HepG2 (cell line): ENCODE results near the gene PKP1. TPM values are rescaled to one million over a fixed set of nuclear protein-coding genes. Genes with fewer than 3 reads are reported as not detected.

Source experiments
- ATAC-seq: fragments of 200-7000 bp; cut with Tn5 transposase; 3 replicates; pipeline ENCODE4 v1.9.1; 2020; ENCODE audit warnings: mild to moderate bottlenecking, moderate library complexity
- BruUV-seq: library from RNA; stranded (reverse); fragments of 400-500 nt; replicated peaks from 2 replicates; lab custom pipeline; 2021; lab: Mats Ljungman, UMichigan
- CTCF ChIA-PET: fragments of 300-600 bp; formaldehyde crosslinking; extraction: SDS; loops from one replicate; lab custom pipeline; 2021; ENCODE audit warnings: low total read pairs, inconsistent platforms, low intra/inter-chr PET ratio; lab: Yijun Ruan, JAX
- POLR2A ChIA-PET: fragments of 350-600 bp; sonication (Branson Sonifier 250); formaldehyde crosslinking; loops from one replicate; lab custom pipeline; 2020; ENCODE audit warnings: antibody characterized with exemption, inconsistent platforms; lab: Yijun Ruan, JAX
- DNase-seq: peaks from one replicate; pipeline ENCODE4 v3.0.0-alpha.2; 2015; ENCODE audit warnings: low spot score
- FAIRE-seq: peaks from 3 replicates; lab custom pipeline; 2011; peaks lifted over from hg19 to GRCh38; lab: Jason Lieb, UNC
- H2AFZ ChIP-seq: one replicate; pipeline ENCODE4 v1.6.1; 2011; ENCODE audit warnings: low read length, inconsistent platforms
- H3K27ac ChIP-seq: fragments of 300-600 bp; 3 replicates; pipeline ENCODE4 v1.8.0; 2011; ENCODE audit warnings: mixed run types, mild to moderate bottlenecking, mixed read lengths, low read length, inconsistent platforms; ENCODE audit not compliant: insufficient read depth; ENCODE audit errors: extremely low read length
- H3K27me3 ChIP-seq, 2 experiments: fragments of 200-600 bp in 1 of 2; 2 replicates in 1 of 2; 3 replicates in 1 of 2; pipeline versions ENCODE4 v1.6.0 to v1.8.0; 2011; ENCODE audit warnings: low read length in 2 of 2, mild to moderate bottlenecking in 2 of 2, moderate library complexity in 2 of 2, inconsistent platforms in 1 of 2; ENCODE audit not compliant: insufficient read depth in 2 of 2, control insufficient read depth in 1 of 2
- H3K36me3 ChIP-seq, 2 experiments: fragments of 200-600 bp in 1 of 2; replicated peaks in 1 of 2; 2 replicates in 1 of 2; 3 replicates in 1 of 2; pipeline versions ENCODE4 v1.5.1 to v1.8.0; 2011; ENCODE audit warnings: low read length in 2 of 2, inconsistent platforms in 1 of 2; ENCODE audit not compliant: insufficient read depth in 2 of 2, control insufficient read depth in 1 of 2
- H3K4me1 ChIP-seq: 2 replicates; pipeline ENCODE4 v1.5.1; 2012; ENCODE audit warnings: low read length, inconsistent platforms; ENCODE audit not compliant: insufficient read depth
- H3K4me2 ChIP-seq: 2 replicates; pipeline ENCODE4 v1.6.0; 2011; ENCODE audit warnings: low read depth, low read length, inconsistent platforms
- H3K4me3 ChIP-seq, 3 experiments: fragments of 200-600 bp in 1 of 3; sonication (generic), shearing (Covaris generic) in 1 of 3; replicated peaks in 1 of 3; 2 replicates each; pipeline ENCODE4 v1.5.1; 2011 to 2016; ENCODE audit warnings: low read length in 3 of 3, inconsistent platforms in 2 of 3, low read depth in 2 of 3, mild to moderate bottlenecking in 2 of 3, control low read depth in 1 of 3, mixed read lengths in 1 of 3; ENCODE audit not compliant: insufficient read depth in 1 of 3
- H3K79me2 ChIP-seq: one replicate; pipeline ENCODE4 v1.6.1; 2011; ENCODE audit warnings: low read length, inconsistent platforms; ENCODE audit not compliant: insufficient read depth
- H3K9ac ChIP-seq: 2 replicates; pipeline ENCODE4 v1.6.0; 2011; ENCODE audit warnings: mild to moderate bottlenecking, low read depth, low read length, inconsistent platforms; ENCODE audit not compliant: insufficient read depth
- H3K9me3 ChIP-seq: 2 replicates; pipeline ENCODE4 v1.5.1; 2012; ENCODE audit warnings: mild to moderate bottlenecking, low read length
- H4K20me1 ChIP-seq: 2 replicates; pipeline ENCODE4 v1.6.0; 2011; ENCODE audit warnings: inconsistent platforms, mild to moderate bottlenecking, low read length, moderate library complexity; ENCODE audit not compliant: insufficient read depth
- AGO1 ChIP-seq: fragments of 200-400 bp; formaldehyde crosslinking; IDR thresholded peaks from 2 replicates; pipeline ENCODE4 v1.6.1; 2017; ENCODE audit warnings: mild to moderate bottlenecking, low read depth, low read length, moderate library complexity; ENCODE audit not compliant: poor library complexity, severe bottlenecking
- AGO2 ChIP-seq: fragments of 200-400 bp; formaldehyde crosslinking; optimal IDR thresholded peaks from 2 replicates; pipeline ENCODE3; 2017; ENCODE audit warnings: mild to moderate bottlenecking, low read depth, low read length, moderate library complexity
- AKAP8 ChIP-seq: sonication (generic); formaldehyde crosslinking; IDR thresholded peaks from 2 replicates; pipeline ENCODE4 v1.5.1; 2020; ENCODE audit warnings: mild to moderate bottlenecking, missing genetic modification reagents
- ARNTL ChIP-seq: sonication (generic); formaldehyde crosslinking; IDR thresholded peaks from 2 replicates; pipeline ENCODE4 v1.4.0; 2020; ENCODE audit warnings: mild to moderate bottlenecking, missing genetic modification reagents
- CREM ChIP-seq, 2 experiments: sonication (generic) in 1 of 2; formaldehyde crosslinking in 1 of 2; IDR thresholded peaks; 2 replicates each; pipeline versions ENCODE4 v1.4.0 to v1.6.1; 2016 to 2020; ENCODE audit warnings: antibody characterized with exemption in 1 of 2, mild to moderate bottlenecking in 1 of 2, missing genetic modification reagents in 1 of 2
- DPF2 ChIP-seq: sonication (generic); formaldehyde crosslinking; IDR thresholded peaks from 2 replicates; pipeline ENCODE4 v1.4.0; 2020; ENCODE audit warnings: mild to moderate bottlenecking, low read depth, missing genetic modification reagents, borderline replicate concordance
- HHEX ChIP-seq: IDR thresholded peaks from 2 replicates; pipeline ENCODE4 v1.6.1; 2016; ENCODE audit warnings: control low read depth
- KDM2A ChIP-seq: sonication (generic); formaldehyde crosslinking; IDR thresholded peaks from 2 replicates; pipeline ENCODE4 v1.4.0; 2020; ENCODE audit warnings: low read depth, missing genetic modification reagents, borderline replicate concordance
- MBD4 ChIP-seq: IDR thresholded peaks from 2 replicates; pipeline ENCODE4 v1.6.1; 2012; ENCODE audit warnings: low read length, inconsistent platforms, borderline replicate concordance
- MEIS1 ChIP-seq: sonication (generic); formaldehyde crosslinking; IDR thresholded peaks from 2 replicates; pipeline ENCODE4 v1.9.0; 2021; ENCODE audit warnings: mild to moderate bottlenecking, missing genetic modification reagents, moderate library complexity, borderline replicate concordance
- POLR2A ChIP-seq, 2 experiments: IDR thresholded peaks; 2 replicates each; pipeline ENCODE4 v1.6.1; 2011; ENCODE audit warnings: low read depth in 2 of 2, low read length in 2 of 2, mild to moderate bottlenecking in 1 of 2, moderate library complexity in 1 of 2; ENCODE audit not compliant: insufficient read depth in 1 of 2
- POLR2AphosphoS2 ChIP-seq: IDR thresholded peaks from 2 replicates; pipeline ENCODE4 v1.6.1; 2011; ENCODE audit warnings: low read depth, low read length, improper control_type of control experiment
- PRMT3 ChIP-seq: sonication (generic); formaldehyde crosslinking; IDR thresholded peaks from 2 replicates; pipeline ENCODE4 v1.8.1; 2022; ENCODE audit warnings: low read depth, mild to moderate bottlenecking, moderate library complexity, missing genetic modification reagents, borderline replicate concordance
- TBX2 ChIP-seq: sonication (generic); formaldehyde crosslinking; IDR thresholded peaks from 2 replicates; pipeline ENCODE4 v1.5.0; 2020; ENCODE audit warnings: missing genetic modification reagents, mild to moderate bottlenecking, borderline replicate concordance
- TCF7 ChIP-seq: sonication (generic); IDR thresholded peaks from 2 replicates; pipeline ENCODE4 v1.6.1; 2016; ENCODE audit warnings: antibody characterized with exemption, low read depth
- ZFP36 ChIP-seq: fragments of 150-350 bp; IDR thresholded peaks from 2 replicates; pipeline ENCODE4 v1.6.1; 2018; ENCODE audit warnings: borderline replicate concordance, low read length, low read depth; ENCODE audit not compliant: partially characterized antibody
- ZFX ChIP-seq: sonication (generic); formaldehyde crosslinking; IDR thresholded peaks from 2 replicates; pipeline ENCODE4 v1.4.0; 2020; ENCODE audit warnings: mild to moderate bottlenecking, low read depth, missing genetic modification reagents, moderate library complexity
- WGBS: methylation state at CpG from one replicate; pipeline ENCODE4 v1.1.6; 2017; ENCODE audit warnings: low lambda C conversion rate; 5-methylcytosine and 5-hydroxymethylcytosine counted together
- in situ Hi-C: cut with HindIII; loops from 2 replicates; pipeline ENCODE4 v1.10.0; 2017; ENCODE audit warnings: low pct_unique_long_range_greater_than_20kb; ENCODE audit not compliant: extremely low pct_ligation_motif_present
- intact Hi-C: fragments of 100-400 bp; cut with micrococcal nuclease; formaldehyde crosslinking; loops from one replicate; pipeline ENCODE4 v1.10.0; 2022; ENCODE audit not compliant: unreplicated experiment
- polyA plus RNA-seq, 8 experiments: library from polyadenylated mRNA; depleted of rRNA in 3 of 8; stranded (reverse) in 7 of 8; unstranded in 1 of 8; fragments of >200 nt; fragmentation: Illumina TruSeq in 4 of 8; extraction: Trizol in 4 of 8; gene quantifications; 2 replicates each; pipeline versions ENCODE4 v1.2.1 to v1.2.3, GENCODE V29; 2011 to 2016; ENCODE audit warnings: low read depth in 4 of 8, missing spikeins in 1 of 8, mixed read lengths in 1 of 8; ENCODE audit not compliant: insufficient read depth in 1 of 8
- total RNA-seq, 5 experiments: library from RNA; depleted of rRNA; stranded (reverse); fragments of >200 nt; fragmentation: Illumina TruSeq; extraction: Trizol; gene quantifications; 2 replicates each; pipeline ENCODE4 v1.2.3, GENCODE V29; 2016; ENCODE audit warnings: low read depth in 1 of 5
- TF ChIP-seq, protein P1 (sequence below): IDR thresholded peaks from 2 replicates; pipeline ENCODE4 v1.6.1; 2016; ENCODE audit warnings: missing biosample characterization, missing genetic modification reagents, low read depth

Gene PKP1
- total and polyA plus RNA-seq, 2 of the 13 experiments (the other 11 are each of a cell fraction or from before 2014, with no cell fraction given): not detected

DNA sequence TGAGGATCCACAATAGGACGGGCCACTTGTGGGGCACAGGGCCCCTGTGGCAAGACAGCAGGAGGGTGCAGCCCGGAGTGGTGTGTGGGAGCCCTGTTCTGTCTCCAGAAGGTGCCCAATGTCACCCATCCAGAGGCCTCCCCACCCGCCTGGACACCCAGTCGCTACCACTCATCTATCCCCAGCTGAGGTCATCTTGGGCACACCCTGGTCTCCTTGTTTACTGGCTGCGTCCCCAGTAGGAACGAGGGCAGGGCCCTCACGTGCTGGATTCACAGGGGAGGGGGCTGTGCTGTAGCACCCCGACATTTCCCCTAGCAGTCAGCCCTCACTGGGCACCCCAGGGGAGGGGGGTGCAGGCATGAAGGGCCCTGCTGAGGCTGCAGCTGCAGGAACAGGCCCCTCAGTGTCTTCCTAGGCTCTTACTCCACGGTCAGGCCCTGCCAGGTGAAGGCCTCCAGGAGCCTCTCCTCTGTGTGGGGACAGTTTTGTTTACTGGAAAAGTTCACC, 96.5 kb downstream of the PKP1 start:
- Histone ChIP-seq H2AFZ (no peak overlapping the region), H3K79me2 (no peaks in the 10 kb centered on the region), H3K4me3 (no peak overlapping the region)
- no peak for TF ChIP-seq PRMT3 (CRISPR knock-in tag)
- TF ChIP-seq AKAP8 (CRISPR knock-in tag): 0 out of 2 replicates have a peak, but pooled peaks have one; percentile 12
- TF ChIP-seq ARNTL (CRISPR knock-in tag): no peak
- TF ChIP-seq KDM2A (CRISPR knock-in tag): 0 out of 2 replicates have a peak, but pooled peaks have one; percentile 46
- peak; percentile 72 for TF ChIP-seq AGO1
- TF ChIP-seq AGO2: peak; percentile 90
- peak in 1 of 2 experiments; percentile 19; a peak in 1 of 4 replicates for TF ChIP-seq POLR2A (IDR thresholded peaks at IDR 0.05; ENCODE audit: insufficient read depth in 1 of 2, low read depth in 2 of 2, low read length in 2 of 2)
- TF ChIP-seq, all 625 proteins: peak for 5
- no peak for FAIRE-seq
- Histone ChIP-seq H3K36me3 (peaks cover 2 to 13% of the 10 kb centered on the region in 2 experiments; a peak in 3 of 5 replicates), H3K27me3 (peaks cover 0 to 15% of the 10 kb centered on the region in 2 experiments; a peak in 2 of 5 replicates), H3K4me1 (no peaks in the 10 kb centered on the region), H3K9ac (no peak overlapping the region), H3K27ac (no peak overlapping the region), H3K4me2 (no peak overlapping the region), H3K9me3 (no peaks in the 10 kb centered on the region), H4K20me1 (no peaks in the 10 kb centered on the region)
- DNase-seq: no peak
- no peak for ATAC-seq
- BruUV-seq: no TSS peak
- ChIA-PET CTCF (no interaction called here), POLR2A (interaction anchor here (4.1 kb wide), 1 partner anchor 26 kb away, joined by 16 read pairs; no protein-coding TSS in a partner anchor)
- intact Hi-C loops (no loop called here), in situ Hi-C loops (loop anchor here (5.0 kb wide), 1 partner anchor 33 kb away; no protein-coding TSS in a partner anchor)
- 86% methylated on average over 4 of the region's 9 CpGs for WGBS

DNA sequence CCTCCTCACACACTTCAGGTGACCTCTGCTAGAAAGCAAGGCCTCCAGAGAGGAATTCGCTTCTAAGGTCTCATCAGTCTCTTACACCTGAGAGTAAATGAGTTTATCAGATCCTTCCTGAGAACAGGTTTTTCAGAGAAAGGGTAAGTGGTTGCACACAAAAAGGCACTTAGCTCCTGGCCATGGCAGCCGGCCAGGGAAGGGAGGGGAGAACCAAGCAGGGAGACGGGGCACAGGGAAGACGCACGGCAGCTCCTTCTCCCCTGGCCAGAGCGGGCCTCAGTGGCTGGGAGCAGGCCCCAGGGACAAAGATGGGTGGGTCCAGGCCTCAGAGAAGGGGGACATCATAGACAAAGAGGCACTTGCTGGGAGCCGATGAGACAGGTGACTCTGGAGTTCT, 97.8 kb downstream of the PKP1 start:
- Histone ChIP-seq H3K4me1 (no peaks in the 10 kb centered on the region), H3K36me3 (peaks cover 3 to 21% of the 10 kb centered on the region in 2 experiments; a peak in 3 of 5 replicates), H3K79me2 (no peaks in the 10 kb centered on the region), H3K4me3 (no peak overlapping the region), H3K27me3 (peaks cover 0 to 4% of the 10 kb centered on the region in 2 experiments; a peak in 1 of 5 replicates), H2AFZ (no peak overlapping the region), H4K20me1 (no peaks in the 10 kb centered on the region), H3K27ac (no peak overlapping the region), H3K9me3 (no peaks in the 10 kb centered on the region), H3K9ac (no peak overlapping the region), H3K4me2 (no peak overlapping the region)
- 95% methylated on average over 6 of the region's 7 CpGs for WGBS
- intact Hi-C loops: no loop called here
- ChIA-PET CTCF (no interaction called here), POLR2A (interaction anchor here (4.1 kb wide), 1 partner anchor 25 kb away, joined by 16 read pairs; no protein-coding TSS in a partner anchor)
- no TSS peak for BruUV-seq
- FAIRE-seq (no peak), DNase-seq (no peak), ATAC-seq (no peak)
- in situ Hi-C loops: no loop called here
- TF ChIP-seq MBD4 (no peak), ZFP36 (no peak), AGO1 (no peak), TBX2 (CRISPR knock-in tag) (no peak), CREM (IDR thresholded peaks at IDR 0.05) (no peak), CREM (CRISPR knock-in tag; IDR thresholded peaks at IDR 0.05) (no peak), POLR2AphosphoS2 (no peak), DPF2 (no peak), ZFX (no peak), MEIS1 (CRISPR knock-in tag) (no peak), TCF7 (no peak), HHEX (CRISPR knock-in tag) (no peak)
- TF ChIP-seq, protein P1, sequence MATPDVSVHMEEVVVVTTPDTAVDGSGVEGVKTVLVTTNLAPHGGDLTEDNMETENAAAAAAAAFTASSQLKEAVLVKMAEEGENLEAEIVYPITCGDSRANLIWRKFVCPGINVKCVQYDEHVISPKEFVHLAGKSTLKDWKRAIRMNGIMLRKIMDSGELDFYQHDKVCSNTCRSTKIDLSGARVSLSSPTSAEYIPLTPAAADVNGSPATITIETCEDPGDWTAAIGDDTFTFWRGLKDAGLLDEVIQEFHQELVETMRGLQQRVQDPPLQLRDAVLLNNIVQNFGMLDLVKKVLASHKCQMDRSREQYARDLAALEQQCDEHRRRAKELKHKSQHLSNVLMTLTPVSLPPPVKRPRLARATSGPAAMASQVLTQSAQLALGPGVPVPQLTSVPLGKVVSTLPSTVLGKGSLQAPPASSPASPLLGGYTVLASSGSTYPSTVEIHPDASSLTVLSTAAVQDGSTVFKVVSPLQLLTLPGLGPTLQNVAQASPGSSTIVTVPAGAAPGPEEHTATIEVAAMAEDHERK: no peak
